Left hindlimb (tissue), 1 donor: ENCODE measurements around the gene RAB3D.

ENCODE experiments used
- DNase-seq: peaks from one replicate; pipeline ENCODE4 v3.0.0-alpha.2; 2018

The RAB3D gene

GRCh38 chr19:11293433-11294389, 45.7 kb downstream of the RAB3D start:
- peak; percentile 98 for DNase-seq

GRCh38 chr19:11291991-11292390, 47.5 kb downstream of the RAB3D start:
- DNase-seq: no peak

- DNase-seq: no peak
These were observed 48.0 kb downstream of the RAB3D start for GRCh38 chr19:11291415-11291814.

GRCh38 chr19:11290256-11290655, 49.2 kb downstream of the RAB3D start:
- no peak for DNase-seq

- DNase-seq: no peak
These were observed 51.1 kb downstream of the RAB3D start for GRCh38 chr19:11288349-11288748.

GRCh38 chr19:11286312-11286974, 53.0 kb downstream of the RAB3D start:
- no peak for DNase-seq

GRCh38 chr19:11284515-11284914, 54.9 kb downstream of the RAB3D start:
- DNase-seq: no peak

- DNase-seq: no peak
These were observed 58.0 kb downstream of the RAB3D start for GRCh38 chr19:11281356-11282049.

GRCh38 chr19:11279505-11280236, 59.8 kb downstream of the RAB3D start:
- DNase-seq: no peak

- no peak for DNase-seq
These were observed 60.8 kb downstream of the RAB3D start for GRCh38 chr19:11278670-11279069.

GRCh38 chr19:11274533-11275086, 64.8 kb downstream of the RAB3D start:
- no peak for DNase-seq

GRCh38 chr19:11273989-11274388, 65.5 kb downstream of the RAB3D start:
- DNase-seq: no peak

- no peak for DNase-seq
These were observed 66.2 kb downstream of the RAB3D start for GRCh38 chr19:11273296-11273695.
